ENCODE measurements around the gene HLA-B.

DNA sequence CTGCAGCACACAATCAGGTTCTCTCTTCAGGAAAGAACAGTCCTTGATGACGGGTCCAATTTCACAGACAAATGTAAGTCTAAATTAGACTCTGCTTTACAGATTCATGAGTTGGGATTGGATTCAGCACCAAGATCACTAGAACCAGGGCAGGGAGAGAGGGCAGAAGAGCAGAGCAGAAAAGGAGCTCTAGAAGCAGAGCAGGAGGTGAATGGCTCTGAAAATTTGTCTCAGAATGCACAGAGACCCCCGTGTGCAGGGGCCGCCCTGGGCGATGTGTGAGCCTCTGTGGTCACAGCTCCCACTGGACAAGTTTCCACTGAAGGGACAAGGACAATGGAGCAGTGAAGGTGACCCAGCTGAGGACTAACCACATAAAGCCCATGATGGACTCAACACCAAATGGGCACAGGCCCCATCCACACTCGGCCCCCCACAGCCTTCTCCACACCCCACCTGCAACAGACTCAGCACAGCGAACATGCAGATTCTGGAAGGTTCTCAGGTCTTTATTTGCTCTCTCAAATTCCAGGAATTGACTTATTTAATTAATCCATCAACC lies 3.5 kb downstream of the HLA-B start:
- TF ChIP-seq EZH2phosphoT487 (IDR thresholded peaks at IDR 0.05; ENCODE audit: borderline replicate concordance, low read length), result no peak
- TF ChIP-seq, protein P1, sequence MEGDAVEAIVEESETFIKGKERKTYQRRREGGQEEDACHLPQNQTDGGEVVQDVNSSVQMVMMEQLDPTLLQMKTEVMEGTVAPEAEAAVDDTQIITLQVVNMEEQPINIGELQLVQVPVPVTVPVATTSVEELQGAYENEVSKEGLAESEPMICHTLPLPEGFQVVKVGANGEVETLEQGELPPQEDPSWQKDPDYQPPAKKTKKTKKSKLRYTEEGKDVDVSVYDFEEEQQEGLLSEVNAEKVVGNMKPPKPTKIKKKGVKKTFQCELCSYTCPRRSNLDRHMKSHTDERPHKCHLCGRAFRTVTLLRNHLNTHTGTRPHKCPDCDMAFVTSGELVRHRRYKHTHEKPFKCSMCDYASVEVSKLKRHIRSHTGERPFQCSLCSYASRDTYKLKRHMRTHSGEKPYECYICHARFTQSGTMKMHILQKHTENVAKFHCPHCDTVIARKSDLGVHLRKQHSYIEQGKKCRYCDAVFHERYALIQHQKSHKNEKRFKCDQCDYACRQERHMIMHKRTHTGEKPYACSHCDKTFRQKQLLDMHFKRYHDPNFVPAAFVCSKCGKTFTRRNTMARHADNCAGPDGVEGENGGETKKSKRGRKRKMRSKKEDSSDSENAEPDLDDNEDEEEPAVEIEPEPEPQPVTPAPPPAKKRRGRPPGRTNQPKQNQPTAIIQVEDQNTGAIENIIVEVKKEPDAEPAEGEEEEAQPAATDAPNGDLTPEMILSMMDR (IDR thresholded peaks at IDR 0.05; ENCODE audit: low read depth, low read length, poor library complexity, severe bottlenecking), result no peak

Measured in DOHH2 (cell line).